ENCODE measurements around the gene TRANK1. TPM values are rescaled to one million over a fixed set of nuclear protein-coding genes. Genes with fewer than 3 reads are reported as not detected.
"Not testable (repeated sequence)": the region's sequence is repeated elsewhere in the genome, so short reads cannot be mapped to it uniquely, and the experiment has no call there.

TRANK1 gene
- total RNA-seq, 1 donor from 2014 or later, result 9.7 TPM

DNA sequence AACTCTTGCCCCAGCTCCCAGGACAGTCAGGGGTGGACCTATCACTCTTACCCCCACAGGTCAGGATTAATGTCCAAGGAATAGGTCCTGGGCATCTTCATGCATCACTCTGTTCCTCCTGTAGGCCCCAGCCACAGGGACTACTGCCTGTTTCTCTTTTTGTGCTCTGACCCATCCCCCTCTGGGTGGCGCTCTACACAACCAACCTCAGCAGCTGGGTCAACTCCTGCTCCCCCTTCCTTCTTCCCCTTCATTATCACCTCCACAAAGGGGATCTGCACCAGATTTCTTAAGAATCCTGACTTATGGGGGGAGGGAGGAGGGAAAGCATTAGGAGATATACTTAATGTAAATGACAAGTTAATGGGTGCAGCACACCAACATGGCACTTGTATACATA is 12.2 kb upstream of the TRANK1 start:
- no peak for DNase-seq

DNA sequence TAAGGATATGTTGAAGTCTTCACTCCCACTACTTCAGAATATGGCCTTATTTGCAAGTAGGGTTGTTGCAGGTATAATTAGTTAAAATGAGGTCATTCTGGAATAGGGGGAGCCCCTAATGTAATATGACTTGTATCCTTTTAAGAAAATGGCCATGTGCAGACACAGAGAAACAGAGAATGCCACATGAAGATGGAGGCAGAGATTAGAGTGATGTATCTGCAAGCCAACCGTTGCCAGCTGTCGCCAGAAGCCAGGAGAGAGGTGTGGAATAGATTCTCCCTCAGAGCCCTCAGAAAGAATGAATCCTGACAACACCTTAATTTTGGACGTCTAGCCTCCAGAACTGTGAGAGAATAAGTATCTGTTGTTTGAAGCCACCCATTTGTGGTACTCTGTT is 11.3 kb upstream of the TRANK1 start:
- DNase-seq, result no peak

DNA sequence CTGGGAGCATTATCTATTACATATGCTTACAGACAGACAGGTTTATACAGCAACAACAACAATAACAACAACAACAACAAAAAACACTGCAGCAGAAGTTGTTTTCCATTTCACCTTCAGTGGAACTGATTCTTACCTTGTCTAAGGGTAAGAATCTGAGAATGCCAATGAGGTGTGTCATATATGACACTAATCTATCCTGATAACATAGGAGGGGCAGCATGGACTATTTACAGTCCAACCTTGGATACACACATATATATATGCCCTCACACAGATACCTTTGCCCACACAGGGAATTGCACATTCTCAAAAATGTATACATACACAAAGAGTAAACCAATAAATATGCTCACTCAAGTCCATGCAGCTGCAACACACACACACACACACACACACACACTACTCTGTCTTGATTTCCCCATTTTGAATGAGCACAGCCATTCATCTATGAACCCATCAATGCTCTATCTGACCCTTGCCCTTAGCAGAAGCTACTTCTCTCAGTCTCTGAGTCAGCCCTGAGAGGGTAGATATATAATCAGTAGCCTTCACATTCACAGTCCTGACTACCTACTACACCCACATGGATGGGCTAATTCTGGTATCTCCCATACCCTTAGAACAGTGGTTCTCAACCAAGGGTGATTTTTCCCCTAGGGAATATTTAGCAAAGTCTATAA is 9.7 kb upstream of the TRANK1 start:
- no peak for DNase-seq

DNA sequence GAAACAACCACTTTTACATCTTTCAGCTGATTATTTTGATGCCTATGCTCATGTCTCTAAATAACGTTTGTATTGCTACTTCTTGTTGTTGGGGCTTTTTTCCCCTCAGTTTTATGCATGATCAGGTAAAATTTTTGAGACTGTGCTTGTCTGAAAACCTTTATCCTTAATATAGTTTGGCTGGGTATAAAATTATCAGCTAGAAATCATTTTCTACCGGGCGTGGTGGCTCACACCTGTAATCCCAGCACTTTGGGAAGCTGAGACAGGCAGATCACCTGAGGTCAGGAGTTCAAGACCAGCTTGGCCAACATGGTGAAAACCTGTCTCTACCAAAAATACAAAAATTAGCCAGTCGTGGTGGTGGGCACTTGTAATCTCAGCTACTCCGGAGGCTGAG is 3.0 kb upstream of the TRANK1 start:
- not testable (repeated sequence) for DNase-seq

DNA sequence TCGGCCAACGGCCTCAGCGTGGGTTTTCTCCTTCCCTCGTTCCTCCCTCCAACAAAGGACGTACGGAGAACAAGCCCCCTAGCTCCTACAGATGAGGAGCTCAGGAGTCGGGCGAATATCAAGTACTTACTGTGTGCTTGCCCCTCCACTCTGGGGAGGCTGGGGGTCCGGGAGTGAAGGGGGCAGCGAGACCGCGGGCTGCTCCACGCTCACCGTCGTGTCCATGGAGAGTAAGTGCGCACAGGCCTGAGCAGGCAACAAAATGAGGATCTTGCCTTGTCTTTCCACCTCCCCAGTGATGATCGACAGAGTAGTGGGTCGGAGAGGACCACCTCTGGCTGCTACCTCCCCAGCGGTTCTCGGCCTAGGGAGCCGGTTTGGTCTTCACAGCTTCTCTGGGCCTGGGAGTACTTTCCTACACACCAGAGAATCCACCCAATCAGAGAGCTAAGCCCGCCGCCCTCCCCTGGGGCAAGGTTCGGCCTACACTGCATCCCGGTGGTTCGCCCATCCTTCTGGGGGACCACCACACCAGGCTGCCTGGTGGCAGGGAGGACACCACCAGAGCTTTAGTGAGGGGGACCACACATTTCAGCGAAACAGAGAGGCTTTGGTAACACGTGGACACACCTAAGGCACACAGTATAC is 603 bp upstream of the TRANK1 start:
- DNase-seq, result no peak

DNA sequence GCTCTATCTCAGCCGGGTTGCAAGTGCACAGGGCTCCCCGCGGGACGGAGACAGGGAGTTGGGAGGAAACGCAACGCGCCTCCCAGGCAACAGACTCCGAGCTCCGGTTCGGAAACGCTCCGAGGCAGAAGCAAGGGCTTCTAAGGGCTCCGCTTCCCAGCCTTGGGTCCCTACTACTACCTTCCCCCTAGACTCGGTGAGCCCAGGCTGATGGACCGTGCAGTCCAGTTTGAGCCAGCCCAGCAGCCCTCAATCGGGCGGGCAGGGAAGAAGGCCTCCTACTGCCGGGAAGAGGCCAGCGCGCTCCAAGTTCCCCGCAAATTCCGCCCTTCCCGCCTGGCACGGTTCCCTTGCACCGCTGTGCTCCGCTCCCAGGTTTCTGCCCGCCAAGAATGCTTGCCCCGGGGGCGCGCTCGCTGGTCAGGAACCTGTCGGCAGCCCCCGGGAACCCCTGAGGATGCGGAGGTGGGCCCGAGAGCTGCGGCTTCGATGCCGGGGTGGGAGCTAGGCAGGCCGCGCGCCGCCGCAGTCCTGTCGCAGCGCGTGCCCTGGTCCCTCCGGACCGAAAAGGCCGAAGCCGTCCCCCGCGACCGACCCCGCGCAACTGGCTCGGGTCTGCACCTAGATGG is 728 bp downstream of the TRANK1 start:
- DNase-seq, result peak; percentile 78

DNA sequence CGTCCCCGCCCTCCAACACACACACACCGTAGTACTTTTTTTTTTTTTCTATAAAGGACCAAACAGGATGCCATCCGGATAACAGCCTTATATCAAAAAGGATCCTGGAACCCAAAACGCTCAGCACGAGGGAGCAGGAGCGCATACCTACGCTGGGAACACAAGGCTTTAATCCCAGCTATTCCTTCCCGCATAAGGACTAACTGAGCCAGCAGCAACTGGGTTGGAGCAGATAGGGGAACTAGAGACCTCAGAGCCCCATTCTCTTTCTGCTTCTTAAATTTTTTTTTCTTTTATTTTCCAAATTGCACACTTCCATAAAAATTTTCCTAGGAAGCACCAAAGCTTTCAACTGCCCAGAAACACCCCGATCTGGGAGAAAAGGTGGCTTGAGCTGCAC is 1.3 kb downstream of the TRANK1 start:
- DNase-seq, result no peak

DNA sequence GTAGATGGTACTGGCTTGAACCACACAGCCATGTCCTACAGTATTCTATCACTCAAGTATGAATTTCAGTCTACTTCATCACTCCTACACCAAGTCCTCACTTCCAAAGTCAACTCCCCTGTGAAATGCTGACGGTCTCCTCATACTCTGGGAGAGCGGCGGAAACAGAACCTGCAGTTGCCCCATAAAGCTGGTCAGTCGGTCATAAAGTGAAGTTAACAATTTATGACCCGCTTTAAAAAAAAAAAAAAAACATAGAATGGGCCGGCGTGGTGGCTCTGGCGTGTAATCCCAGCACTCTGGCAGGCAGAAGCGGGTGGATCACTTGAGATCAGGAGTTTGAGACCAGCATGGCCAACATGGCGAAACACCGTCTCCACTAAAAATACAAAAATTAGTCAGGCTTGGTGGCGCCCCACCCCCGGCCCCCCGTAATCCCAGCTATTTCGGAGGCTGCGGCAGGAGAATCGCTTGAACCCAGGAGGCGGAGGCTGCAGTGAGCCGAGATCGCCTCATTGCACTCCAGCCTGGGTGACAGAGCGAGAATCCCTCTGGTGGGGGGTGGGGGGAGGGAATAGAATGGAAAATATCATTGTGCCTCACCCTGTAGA is 2.1 kb downstream of the TRANK1 start:
- no peak for DNase-seq

DNA sequence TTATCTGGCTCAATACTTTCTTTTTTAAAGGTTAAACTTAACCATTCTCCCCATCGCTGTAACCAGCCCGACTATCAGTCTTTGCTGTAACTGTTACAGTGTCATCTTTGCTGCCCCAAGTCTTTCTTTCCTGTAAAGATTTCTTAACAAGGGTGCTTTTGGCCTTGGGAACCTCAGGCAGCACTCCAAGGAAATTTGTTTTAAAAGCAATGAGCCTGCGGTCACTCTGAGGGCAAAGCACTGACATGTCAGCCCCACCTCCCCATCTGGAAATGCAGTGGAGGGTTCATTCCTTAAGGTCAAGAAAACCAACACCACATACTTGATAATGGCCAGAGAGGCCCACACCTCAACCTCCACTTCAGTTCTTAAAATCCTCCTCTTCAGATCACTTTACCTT is 3.2 kb downstream of the TRANK1 start:
- no peak for DNase-seq

DNA sequence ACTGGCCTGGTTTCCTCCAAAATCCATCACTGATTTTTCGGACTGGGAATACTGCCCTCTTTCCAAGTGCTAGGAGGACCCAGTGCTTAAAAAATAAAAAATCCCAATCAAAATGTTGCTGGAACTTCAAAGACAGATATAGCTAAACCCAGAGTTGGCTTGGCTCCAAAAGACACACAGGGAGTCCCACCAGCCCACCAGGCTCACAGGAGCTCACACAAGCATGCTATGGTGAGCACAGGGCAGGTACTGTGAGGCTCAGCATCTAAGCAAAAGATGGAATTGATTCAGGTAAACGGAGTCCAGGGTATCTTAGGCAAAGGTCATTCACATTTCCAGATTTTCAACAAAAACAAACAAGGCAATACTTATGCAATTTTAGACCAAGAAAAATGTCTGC is 3.7 kb downstream of the TRANK1 start:
- DNase-seq, result no peak

DNA sequence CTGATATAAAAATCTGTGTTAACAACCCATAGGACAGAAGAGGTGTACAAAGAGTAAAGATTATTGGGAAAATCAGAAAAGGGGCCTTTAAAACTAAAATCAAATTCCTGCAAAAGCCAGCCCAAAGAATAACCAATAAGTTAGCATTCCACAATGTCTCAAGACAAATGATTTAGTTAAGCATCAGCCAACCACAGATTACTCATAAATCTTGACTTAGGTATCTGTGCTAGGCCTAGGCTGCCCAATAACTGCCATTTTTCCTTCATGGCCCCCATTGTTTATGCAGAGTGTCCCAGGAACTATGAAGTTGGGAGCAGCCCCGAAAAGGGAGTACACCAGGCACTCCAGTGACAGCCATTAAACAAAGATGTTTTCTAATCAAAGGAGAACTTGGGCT is 7.4 kb downstream of the TRANK1 start:
- no peak for DNase-seq

DNA sequence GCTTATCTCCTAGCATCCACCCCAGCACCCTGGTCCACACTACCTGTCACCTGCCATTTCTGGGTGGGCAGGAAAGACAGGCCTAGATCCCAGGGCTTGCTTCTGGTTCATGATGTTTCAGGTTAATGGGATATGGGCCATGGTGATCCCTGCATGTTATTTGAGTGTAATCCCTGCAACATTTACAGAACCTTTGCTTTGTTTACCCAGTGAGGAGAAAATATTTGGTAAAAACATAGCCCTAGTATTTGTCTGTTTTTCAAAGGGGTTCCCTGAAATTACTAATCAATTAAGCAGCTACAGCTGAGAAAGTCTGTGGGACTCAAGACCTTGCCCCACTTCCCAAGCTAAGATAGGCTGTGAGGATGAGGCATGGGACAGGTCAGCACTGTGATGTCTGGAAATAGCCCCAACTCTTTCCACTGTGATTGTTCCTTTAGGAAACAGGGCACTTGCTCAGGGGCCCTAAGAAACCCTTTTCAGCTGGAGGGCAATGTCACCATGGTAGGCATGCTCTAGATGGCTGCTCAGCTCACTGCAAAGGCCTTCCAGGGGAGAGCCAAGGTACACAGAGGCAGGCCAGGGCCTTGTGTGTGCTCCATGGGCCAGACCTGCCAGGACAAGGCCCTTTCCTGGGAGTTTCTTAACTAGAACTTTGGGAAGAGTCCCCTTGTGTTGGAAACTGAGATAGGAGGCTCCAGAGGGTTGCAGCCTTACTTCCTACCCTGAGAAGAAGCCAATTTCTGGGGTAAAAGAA is 11.1 kb downstream of the TRANK1 start:
- no peak for DNase-seq

DNA sequence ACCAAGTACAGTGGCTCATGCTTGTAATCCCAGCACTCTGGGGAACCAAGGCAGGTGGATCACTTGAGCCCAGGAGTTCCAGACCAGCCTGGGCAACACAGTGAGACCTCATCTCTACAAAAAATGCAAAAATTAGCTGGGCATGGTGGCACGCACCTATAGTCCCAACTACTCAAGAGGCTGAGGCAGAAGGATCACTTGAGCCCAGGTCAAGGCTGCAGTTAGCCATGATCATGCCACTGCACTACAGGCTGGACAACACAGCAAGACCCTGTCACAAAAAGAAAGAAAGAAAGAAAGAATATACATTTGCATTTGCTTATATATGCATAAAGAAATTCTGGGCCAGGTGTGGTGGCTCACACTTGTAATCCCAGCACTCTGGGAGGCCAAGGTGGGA is 13.4 kb downstream of the TRANK1 start:
- not testable (repeated sequence) for DNase-seq

DNA sequence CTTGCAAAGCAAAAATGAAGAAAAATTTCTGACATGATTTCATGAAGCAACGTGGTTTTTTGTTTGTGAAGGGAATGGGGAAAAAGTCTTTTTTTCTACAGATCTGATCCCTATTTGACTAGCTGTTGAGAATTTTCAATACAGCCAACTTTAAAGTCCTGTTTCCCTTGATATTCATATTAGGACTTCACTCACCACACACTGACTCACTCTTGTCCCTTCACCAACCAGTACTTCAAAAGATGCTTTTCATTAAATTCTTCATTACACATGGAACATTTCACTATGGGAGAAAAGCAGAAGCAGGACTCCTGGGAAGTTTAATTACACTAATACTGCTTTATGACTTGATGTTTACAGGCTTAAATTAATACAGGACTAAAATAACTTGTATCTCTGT is 16.6 kb downstream of the TRANK1 start:
- DNase-seq, result no peak

DNA sequence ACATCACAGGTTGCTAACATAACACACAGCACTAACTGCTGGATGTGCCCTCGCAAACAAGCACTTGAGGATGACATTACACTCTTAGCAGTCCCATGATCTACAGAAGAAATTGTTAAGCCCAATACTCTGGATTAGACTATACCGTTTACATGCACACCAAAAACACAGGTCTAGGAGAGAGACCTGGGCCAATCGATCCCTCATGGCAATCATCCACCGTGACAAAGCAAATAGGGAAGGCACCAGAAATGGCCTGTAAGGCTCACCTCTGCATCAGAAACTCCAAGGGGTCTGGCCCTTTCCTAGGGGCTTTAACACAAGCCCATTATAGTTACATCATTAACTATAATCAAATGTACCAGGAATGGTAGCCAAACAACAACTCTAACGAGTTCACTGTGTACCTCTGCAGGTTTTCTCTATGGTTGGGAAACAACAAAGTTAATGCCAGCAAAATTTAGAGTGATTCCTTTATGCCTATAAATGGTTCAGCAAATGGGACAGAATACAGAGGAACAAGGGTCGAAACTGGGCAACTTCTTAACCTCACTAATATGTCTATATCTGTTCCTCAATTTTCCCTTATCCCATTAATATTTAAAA is 18.5 kb downstream of the TRANK1 start:
- no peak for DNase-seq

DNA sequence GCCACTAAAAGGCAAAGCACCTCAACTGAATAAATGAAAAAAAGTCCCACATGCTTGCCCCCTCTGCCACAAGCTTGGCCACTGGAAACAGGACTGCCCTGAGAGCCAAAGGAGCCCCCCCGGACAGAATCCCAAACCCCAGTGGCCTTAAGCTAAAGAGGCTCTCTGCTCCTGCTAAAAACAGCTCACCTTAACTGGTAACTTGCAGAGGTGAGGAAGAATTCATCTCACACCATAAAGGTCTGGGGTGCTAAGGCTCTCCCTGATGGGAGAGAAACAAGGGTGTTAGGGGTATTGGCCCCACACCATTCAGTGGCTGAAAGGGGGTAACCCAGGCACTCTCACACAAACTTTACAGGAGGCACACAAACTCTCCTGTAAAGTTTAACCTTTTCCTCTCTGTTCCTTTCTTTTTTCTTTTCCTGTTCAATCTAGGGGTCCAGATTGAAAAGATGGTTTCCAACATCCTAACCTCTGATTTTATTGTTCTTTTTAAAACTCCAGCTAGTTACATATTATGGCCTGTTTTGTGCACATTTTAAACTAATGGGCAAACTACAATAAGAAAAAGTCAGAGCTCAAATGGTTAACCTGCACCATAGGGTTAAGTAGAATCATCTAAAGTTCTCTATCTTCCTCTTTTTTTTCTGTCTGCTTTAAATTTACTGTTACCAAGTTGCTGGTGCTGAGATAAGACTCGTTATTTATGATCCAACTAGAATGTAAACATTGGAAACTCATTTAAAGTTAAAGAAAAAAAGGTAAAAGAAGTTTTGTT is 19.9 kb downstream of the TRANK1 start:
- DNase-seq, result no peak

DNA sequence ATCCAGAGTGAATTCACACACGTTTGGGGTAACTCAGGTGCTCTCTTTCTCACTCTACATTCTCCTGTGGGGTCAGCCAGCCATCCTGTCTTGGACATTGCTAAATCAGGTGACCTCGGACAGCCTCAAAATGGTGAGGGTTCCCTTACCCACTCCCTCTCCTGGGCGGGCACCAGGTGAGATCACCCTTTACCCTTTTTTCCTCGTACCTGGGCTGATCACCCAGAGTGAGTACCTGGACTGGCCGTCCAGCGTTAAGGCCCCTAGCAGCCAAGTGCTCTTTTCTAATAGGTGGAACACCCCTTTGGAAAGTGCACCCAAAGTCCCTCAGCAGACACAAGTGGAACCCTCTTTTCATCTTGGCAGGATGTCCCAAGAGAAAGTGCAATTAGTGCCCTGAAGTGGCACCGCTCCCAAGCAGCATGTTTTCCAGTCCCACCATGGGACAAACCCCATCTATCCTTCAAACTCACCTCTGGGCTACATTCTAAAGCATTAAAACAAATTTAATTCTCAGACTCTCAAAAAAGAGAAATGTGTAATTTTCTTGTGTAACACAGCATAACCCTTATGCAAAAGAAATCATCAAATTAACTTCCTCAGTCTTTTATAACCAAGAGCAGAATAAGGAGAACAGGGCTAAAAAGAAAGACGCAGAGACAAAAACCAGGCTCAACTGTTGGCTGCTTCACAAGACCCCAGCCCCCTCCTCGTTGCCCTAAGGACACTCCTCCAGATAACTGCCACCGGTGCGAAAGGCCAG is 20.7 kb downstream of the TRANK1 start:
- no peak for DNase-seq

DNA sequence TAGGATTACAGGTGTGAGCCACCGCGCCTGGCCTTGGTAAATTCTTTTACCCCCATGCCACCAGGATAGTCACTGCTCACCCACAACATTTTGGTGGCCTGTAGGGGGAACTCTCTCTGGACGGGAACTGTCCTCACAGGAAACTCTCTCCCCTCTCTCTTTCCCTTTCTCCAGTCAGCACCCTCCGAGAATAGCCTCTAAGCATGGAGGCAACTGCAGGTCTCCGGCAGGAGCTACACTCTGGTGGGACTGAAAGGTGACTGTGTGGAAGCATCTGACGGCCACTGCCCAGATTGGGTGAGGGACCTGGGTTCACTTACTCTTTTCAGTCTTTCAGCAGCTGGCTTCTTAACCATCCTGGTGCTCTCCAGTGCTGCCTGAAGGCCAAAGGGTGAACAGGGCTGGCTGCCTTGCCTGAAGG is 21.3 kb downstream of the TRANK1 start:
- DNase-seq, result no peak

DNA sequence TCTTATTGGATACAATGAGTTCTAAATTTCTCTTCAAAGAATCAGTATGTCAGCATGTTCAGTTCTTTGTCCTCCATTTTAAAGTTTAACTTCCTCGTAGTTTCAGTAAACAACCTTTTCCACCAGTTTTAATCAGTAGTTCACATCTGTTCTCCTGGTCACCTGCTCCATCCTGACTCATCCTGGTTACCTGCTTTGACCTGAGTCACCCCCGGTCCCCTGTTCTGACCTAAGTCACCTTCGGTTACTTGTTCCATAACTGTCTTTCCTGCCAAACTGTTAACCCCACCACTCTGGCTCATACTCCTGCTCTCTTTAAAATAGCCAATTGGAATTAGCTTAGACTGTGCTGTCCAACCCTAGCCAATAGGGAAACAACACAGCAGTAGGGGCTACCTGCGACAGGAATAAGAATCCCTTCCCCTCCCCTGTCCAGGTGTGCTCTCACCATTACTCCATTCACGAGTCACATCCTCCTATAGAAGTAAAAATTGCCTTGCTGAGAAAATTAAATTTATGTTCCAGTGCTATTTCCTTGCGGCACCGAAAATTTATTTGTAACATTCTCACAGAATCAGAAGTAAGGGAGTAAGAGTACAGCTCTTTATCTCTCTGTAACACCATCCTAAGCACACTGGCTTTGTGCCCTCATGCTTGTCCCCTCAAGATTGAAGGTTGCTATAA is 23.8 kb downstream of the TRANK1 start:
- DNase-seq, result no peak

Measured in tongue (tissue), 2 donors.